Vagina (tissue), 2 donors: Measurements from ENCODE around the gene FRY. TPM values are rescaled to one million over a fixed set of nuclear protein-coding genes. Genes with fewer than 3 reads are reported as not detected.

ENCODE experiments used
- DNase-seq, 2 donors: peaks; one replicate each; pipeline ENCODE4 v3.0.0-alpha.2; 2017; ENCODE audit errors: extremely low spot score in 2 of 2
- H3K27ac ChIP-seq: fragments of 200-600 bp; sonication (generic); one replicate; pipeline ENCODE4 v1.5.1; 2019
- H3K27me3 ChIP-seq: fragments of 200-600 bp; sonication (generic); one replicate; pipeline ENCODE4 v1.5.1; 2019
- H3K36me3 ChIP-seq, 2 donors: fragments of 200-600 bp; sonication (generic); one replicate each; pipeline ENCODE4 v1.5.1; 2017 to 2019
- H3K4me1 ChIP-seq: fragments of 200-600 bp; sonication (generic); one replicate; pipeline ENCODE4 v1.5.1; 2019
- H3K4me3 ChIP-seq, 2 donors: fragments of 200-600 bp; sonication (generic); 1 replicate in 1 of 2; 2 replicates in 1 of 2; pipeline ENCODE4 v1.5.1; 2016 to 2019
- H3K9me3 ChIP-seq: fragments of 200-600 bp; sonication (generic); one replicate; pipeline ENCODE4 v1.5.1; 2019
- CTCF ChIP-seq, 3 experiments: fragments of 450-650 bp in 2 of 3; fragments of 200-600 bp in 1 of 3; sonication (generic) in 1 of 3; IDR thresholded peaks; one replicate each; pipeline ENCODE4 v1.5.1; 2017 to 2019; ENCODE audit warnings: antibody characterized with exemption in 3 of 3, mild to moderate bottlenecking in 2 of 3, moderate library complexity in 2 of 3
- POLR2A ChIP-seq, 2 donors: fragments of 450-650 bp; IDR thresholded peaks; one replicate each; pipeline ENCODE4 v1.6.1; 2017; ENCODE audit warnings: antibody characterized with exemption in 2 of 2, mild to moderate bottlenecking in 2 of 2, moderate library complexity in 2 of 2
- POLR2AphosphoS5 ChIP-seq, 2 donors: sonication (generic); formaldehyde crosslinking; IDR thresholded peaks; one replicate each; pipeline ENCODE4 v1.9.0; 2017; ENCODE audit warnings: antibody characterized with exemption in 2 of 2, mild to moderate bottlenecking in 2 of 2, low read depth in 1 of 2; ENCODE audit not compliant: insufficient read depth in 1 of 2
- intact Hi-C: fragments of 100-400 bp; cut with DNase I; formaldehyde crosslinking; loops from one replicate; pipeline ENCODE4 v1.15.1; 2023
- total RNA-seq: library from RNA; depleted of rRNA; stranded (reverse); fragments of >200 nt; gene quantifications from one replicate; pipeline ENCODE4 v1.2.3, GENCODE V29; 2016

The FRY gene
- total RNA-seq, 1 donor from 2014 or later: 11.0 TPM

- H3K4me1 ChIP-seq: no peaks in the 10 kb centered on the region
- intact Hi-C loops: no loop called here
- H3K9me3 ChIP-seq: no peaks in the 10 kb centered on the region
- no peak for DNase-seq
- H3K36me3 ChIP-seq: no peaks in the 10 kb centered on the region
- no peak overlapping the region for H3K4me3 ChIP-seq
- TF ChIP-seq CTCF (IDR thresholded peaks at IDR 0.05) (no peak), POLR2AphosphoS5 (IDR thresholded peaks at IDR 0.05; ENCODE audit: insufficient read depth in 1 of 2, low read depth in 1 of 2) (no peak), POLR2A (IDR thresholded peaks at IDR 0.05) (no peak)
- H3K27ac ChIP-seq: no peak overlapping the region
- H3K27me3 ChIP-seq: no peaks in the 10 kb centered on the region
Measured at GRCh38 chr13:32340914-32341313, 309.3 kb downstream of the FRY start.

GRCh38 chr13:32347651-32348050, 316.1 kb downstream of the FRY start:
- H3K27me3 ChIP-seq: no peaks in the 10 kb centered on the region
- TF ChIP-seq CTCF (IDR thresholded peaks at IDR 0.05): no peak
- no peak for TF ChIP-seq POLR2A (IDR thresholded peaks at IDR 0.05)
- no peak for TF ChIP-seq POLR2AphosphoS5 (IDR thresholded peaks at IDR 0.05; ENCODE audit: insufficient read depth in 1 of 2, low read depth in 1 of 2)
- no peaks in the 10 kb centered on the region for H3K9me3 ChIP-seq
- H3K4me1 ChIP-seq: no peaks in the 10 kb centered on the region
- no peak overlapping the region for H3K4me3 ChIP-seq
- no peak overlapping the region for H3K27ac ChIP-seq
- intact Hi-C loops: no loop called here
- H3K36me3 ChIP-seq: no peaks in the 10 kb centered on the region
- DNase-seq: no peak
